H1 (cell line): ENCODE results near the gene PEX5L. TPM values are rescaled to one million over a fixed set of nuclear protein-coding genes. Genes with fewer than 3 reads are reported as not detected.

ENCODE experiments used
- CTCF ChIA-PET: fragments of 300-600 bp; sonication (Branson Sonifier 250); formaldehyde crosslinking; loops from one replicate; lab custom pipeline; 2021; ENCODE audit not compliant: partially characterized antibody; lab: Charles Lee
- POLR2A ChIA-PET: fragments of 300-600 bp; sonication (Branson Sonifier 250); formaldehyde crosslinking; loops from one replicate; lab custom pipeline; 2021; ENCODE audit warnings: inconsistent platforms; ENCODE audit not compliant: partially characterized antibody; lab: Charles Lee
- DNase-seq, 2 experiments: peaks; one replicate each; pipeline versions ENCODE4 v3.0.0 to v3.0.0-alpha.2; 2010 to 2022; ENCODE audit warnings: low spot score in 2 of 2, low read depth in 1 of 2, mixed read lengths in 1 of 2
- FAIRE-seq: peaks from 2 replicates; lab custom pipeline; 2011; peaks lifted over from hg19 to GRCh38; lab: Jason Lieb, UNC
- H2AFZ ChIP-seq: 2 replicates; pipeline ENCODE4 v1.8.1; 2012; ENCODE audit warnings: low read length, inconsistent platforms
- H2AK5ac ChIP-seq: 2 replicates; pipeline ENCODE4 v1.6.1; 2013; ENCODE audit warnings: low read depth, low read length
- H2BK120ac ChIP-seq: replicated peaks from 2 replicates; pipeline ENCODE3; 2013; ENCODE audit warnings: low read depth, low read length, inconsistent platforms
- H2BK12ac ChIP-seq: 2 replicates; pipeline ENCODE4 v1.6.1; 2013; ENCODE audit warnings: low read depth, low read length
- H2BK15ac ChIP-seq: 2 replicates; pipeline ENCODE4 v1.6.1; 2013; ENCODE audit warnings: low read length
- H2BK20ac ChIP-seq: 2 replicates; pipeline ENCODE4 v1.6.1; 2013; ENCODE audit warnings: low read length
- H2BK5ac ChIP-seq: 2 replicates; pipeline ENCODE4 v1.6.1; 2013; ENCODE audit warnings: low read depth, low read length
- H3K14ac ChIP-seq: 2 replicates; pipeline ENCODE4 v1.6.1; 2013; ENCODE audit warnings: inconsistent platforms; ENCODE audit not compliant: insufficient read length
- H3K18ac ChIP-seq: 2 replicates; pipeline ENCODE4 v1.6.1; 2013; ENCODE audit warnings: low read length; ENCODE audit errors: extremely low read depth
- H3K23ac ChIP-seq: 2 replicates; pipeline ENCODE4 v1.6.1; 2013; ENCODE audit warnings: inconsistent platforms; ENCODE audit not compliant: insufficient read length
- H3K23me2 ChIP-seq: 2 replicates; pipeline ENCODE4 v1.6.1; 2013; ENCODE audit warnings: low read depth, low read length
- H3K27ac ChIP-seq: 2 replicates; pipeline ENCODE4 v1.6.1; 2011; ENCODE audit warnings: low read depth, low read length, inconsistent platforms
- H3K27me3 ChIP-seq, 4 experiments: replicated peaks in 1 of 4; 1 replicate in 1 of 4; 2 replicates in 3 of 4; pipeline versions ENCODE4 v1.6.1 to v1.8.1; 2011 to 2013; ENCODE audit warnings: low read length in 3 of 4, mild to moderate bottlenecking in 3 of 4, inconsistent platforms in 2 of 4, mixed read lengths in 2 of 4, moderate library complexity in 1 of 4; ENCODE audit not compliant: control insufficient read depth in 3 of 4, insufficient read depth in 3 of 4; ENCODE audit errors: extremely low read depth in 1 of 4
- H3K36me3 ChIP-seq, 4 experiments: 2 replicates each; pipeline versions ENCODE4 v1.6.1 to v1.8.1; 2011 to 2013; ENCODE audit warnings: mild to moderate bottlenecking in 4 of 4, low read length in 3 of 4, moderate library complexity in 2 of 4, control low read depth in 1 of 4, inconsistent platforms in 1 of 4; ENCODE audit not compliant: insufficient read depth in 4 of 4, control insufficient read depth in 2 of 4
- H3K4ac ChIP-seq: replicated peaks from 2 replicates; pipeline ENCODE3; 2013; ENCODE audit warnings: low read length, low read depth, mixed read lengths, inconsistent platforms; ENCODE audit not compliant: insufficient read length
- H3K4me1 ChIP-seq, 4 experiments: replicated peaks in 1 of 4; 1 replicate in 1 of 4; 2 replicates in 3 of 4; pipeline versions ENCODE4 v1.6.1 to v1.8.1; 2011 to 2013; ENCODE audit warnings: low read length in 3 of 4, inconsistent platforms in 2 of 4, mixed read lengths in 1 of 4; ENCODE audit not compliant: insufficient read depth in 4 of 4, control insufficient read depth in 3 of 4
- H3K4me2 ChIP-seq, 2 experiments: 2 replicates each; pipeline versions ENCODE4 v1.6.1 to v1.8.1; 2011 to 2013; ENCODE audit warnings: low read depth in 2 of 2, low read length in 2 of 2, control low read depth in 1 of 2, inconsistent platforms in 1 of 2, mild to moderate bottlenecking in 1 of 2; ENCODE audit not compliant: insufficient read depth in 1 of 2
- H3K4me3 ChIP-seq, 4 experiments: fragments of 200-600, 300-600 bp in 1 of 4; sonication (generic), shearing (Covaris generic), sonication (Bioruptor Twin) in 1 of 4; 2 replicates each; pipeline versions ENCODE4 v1.5.1 to v1.8.1; 2011 to 2016; ENCODE audit warnings: low read length in 4 of 4, low read depth in 3 of 4, control low read depth in 2 of 4, inconsistent platforms in 2 of 4, mild to moderate bottlenecking in 2 of 4, mixed read lengths in 1 of 4, moderate library complexity in 1 of 4; ENCODE audit not compliant: insufficient read depth in 2 of 4; ENCODE audit errors: extremely low read depth in 1 of 4
- H3K56ac ChIP-seq: replicated peaks from 2 replicates; pipeline ENCODE3; 2013; ENCODE audit warnings: low read depth, mild to moderate bottlenecking, mixed read lengths, low read length, inconsistent platforms; ENCODE audit not compliant: insufficient read length
- H3K79me1 ChIP-seq: 2 replicates; pipeline ENCODE4 v1.6.1; 2013; ENCODE audit warnings: low read depth, low read length, control low read depth
- H3K79me2 ChIP-seq, 2 experiments: 2 replicates each; pipeline versions ENCODE4 v1.6.1 to v1.8.1; 2012 to 2013; ENCODE audit warnings: low read length in 2 of 2, mild to moderate bottlenecking in 2 of 2, inconsistent platforms in 1 of 2; ENCODE audit not compliant: insufficient read depth in 2 of 2, control insufficient read depth in 1 of 2
- H3K9ac ChIP-seq, 4 experiments: replicated peaks in 1 of 4; 1 replicate in 1 of 4; 2 replicates in 3 of 4; pipeline versions ENCODE4 v1.6.1 to v1.8.1; 2011 to 2013; ENCODE audit warnings: low read depth in 3 of 4, low read length in 3 of 4, control low read depth in 2 of 4, mild to moderate bottlenecking in 2 of 4, moderate library complexity in 2 of 4, inconsistent platforms in 1 of 4; ENCODE audit errors: extremely low read depth in 1 of 4
- H3K9me3 ChIP-seq, 2 experiments: 2 replicates each; pipeline versions ENCODE4 v1.6.1 to v1.8.1; 2012 to 2013; ENCODE audit warnings: mild to moderate bottlenecking in 2 of 2, moderate library complexity in 2 of 2, control low read depth in 1 of 2, inconsistent platforms in 1 of 2, low read depth in 1 of 2, low read length in 1 of 2, mixed read lengths in 1 of 2; ENCODE audit not compliant: insufficient read depth in 2 of 2
- H4K20me1 ChIP-seq, 2 experiments: replicated peaks in 1 of 2; 2 replicates each; pipeline versions ENCODE3 to v1.8.1; 2011 to 2013; ENCODE audit warnings: inconsistent platforms in 2 of 2, low read length in 2 of 2, mild to moderate bottlenecking in 1 of 2; ENCODE audit not compliant: insufficient read depth in 2 of 2, control insufficient read depth in 1 of 2
- H4K5ac ChIP-seq: 2 replicates; pipeline ENCODE4 v1.6.1; 2013; ENCODE audit warnings: low read length, low read depth, mixed read lengths, inconsistent platforms; ENCODE audit not compliant: insufficient read length
- H4K8ac ChIP-seq: 2 replicates; pipeline ENCODE4 v1.8.0; 2013; ENCODE audit warnings: mild to moderate bottlenecking, moderate library complexity, low read length, inconsistent platforms; ENCODE audit not compliant: insufficient read depth; ENCODE audit errors: extremely low read depth
- H4K91ac ChIP-seq: replicated peaks from 2 replicates; pipeline ENCODE3; 2013; ENCODE audit warnings: low read length, mixed read lengths, inconsistent platforms; ENCODE audit not compliant: insufficient read length
- ATF3 ChIP-seq: IDR thresholded peaks from 2 replicates; pipeline ENCODE4 v1.6.1; 2011; ENCODE audit warnings: low read depth, mild to moderate bottlenecking, low read length; ENCODE audit not compliant: insufficient read depth
- CEBPB ChIP-seq: IDR thresholded peaks from 2 replicates; pipeline ENCODE4 v1.6.1; 2012; ENCODE audit warnings: low read depth, low read length
- CTBP2 ChIP-seq: IDR thresholded peaks from 2 replicates; pipeline ENCODE4 v1.7.0; 2011; ENCODE audit warnings: borderline replicate concordance, mild to moderate bottlenecking, moderate library complexity, mixed read lengths, low read length; ENCODE audit not compliant: insufficient read depth, insufficient read length
- FOSL1 ChIP-seq: IDR thresholded peaks from 2 replicates; pipeline ENCODE4 v1.6.1; 2011; ENCODE audit warnings: mild to moderate bottlenecking, low read depth, low read length, moderate library complexity; ENCODE audit not compliant: insufficient read depth
- GTF2F1 ChIP-seq: IDR thresholded peaks from 2 replicates; pipeline ENCODE4 v1.6.1; 2012; ENCODE audit warnings: low read depth, low read length, improper control_type of control experiment, borderline replicate concordance
- NRF1 ChIP-seq: IDR thresholded peaks from 2 replicates; pipeline ENCODE4 v1.6.1; 2011; ENCODE audit warnings: mild to moderate bottlenecking, low read depth, low read length, improper control_type of control experiment
- RBBP5 ChIP-seq: IDR thresholded peaks from 2 replicates; pipeline ENCODE4 v1.7.1; 2012; ENCODE audit warnings: low read depth, mild to moderate bottlenecking, inconsistent platforms, low read length, moderate library complexity, borderline replicate concordance
- RNF2 ChIP-seq: fragments of 200-900, 300-1000 bp; sonication (generic); IDR thresholded peaks from 2 replicates; pipeline ENCODE4 v1.7.1; 2016; ENCODE audit warnings: borderline replicate concordance, low read depth, mild to moderate bottlenecking, antibody characterized with exemption, low read length; ENCODE audit not compliant: poor library complexity, severe bottlenecking; ENCODE audit errors: missing control alignments
- SIN3A ChIP-seq, 2 experiments: IDR thresholded peaks in 1 of 2; conservative IDR thresholded peaks in 1 of 2; 2 replicates each; pipeline ENCODE4 v1.6.1; 2011 to 2012; ENCODE audit warnings: low read length in 2 of 2, improper control_type of control experiment in 1 of 2, low read depth in 1 of 2, mild to moderate bottlenecking in 1 of 2
- SP2 ChIP-seq: IDR thresholded peaks from 2 replicates; pipeline ENCODE4 v1.6.1; 2012; ENCODE audit warnings: mild to moderate bottlenecking, low read length, inconsistent platforms
- TAF1 ChIP-seq: IDR thresholded peaks from 2 replicates; pipeline ENCODE4 v1.6.1; 2011; ENCODE audit warnings: mild to moderate bottlenecking, low read depth, low read length
- WGBS, 2 experiments: shearing (Covaris generic) in 1 of 2; methylation state at CpG; one replicate each; pipeline versions ENCODE4 v1.1.6 to v1.1.7; 2013 to 2015; ENCODE audit warnings: low lambda C conversion rate in 2 of 2, mixed read lengths in 2 of 2, inconsistent platforms in 1 of 2, low coverage in 1 of 2, missing lambda C conversion rate in 1 of 2; ENCODE audit not compliant: insufficient replicate concordance in 2 of 2, insufficient coverage in 1 of 2, insufficient read length in 1 of 2; ENCODE audit errors: extremely low coverage in 1 of 2, missing lambda C conversion rate in 1 of 2; 5-methylcytosine and 5-hydroxymethylcytosine counted together
- polyA plus RNA-seq, 7 experiments: library from polyadenylated mRNA; depleted of rRNA in 3 of 7; stranded (reverse) in 5 of 7; unstranded in 2 of 7; fragments of >200 nt in 5 of 7; fragments of 200-250 nt in 2 of 7; gene quantifications; 1 replicate in 5 of 7; 2 replicates in 1 of 7; 4 replicates in 1 of 7; pipeline versions ENCODE4 v1.2.1 to v1.2.3, GENCODE V29; 2011 to 2013; ENCODE audit warnings: missing spikeins in 2 of 7, mixed read lengths in 2 of 7
- total RNA-seq: library from RNA; stranded (reverse); fragmentation: NEBNext Ultra II Directional; extraction: Animal tissue kit (Norgen Biotek cat#: 25700); gene quantifications from 2 replicates; pipeline ENCODE4 v1.2.1, GENCODE V29; 2021

Gene PEX5L
- total and polyA plus RNA-seq, 2 of the 8 experiments (the other 6 are each of a cell fraction or from before 2014, with no cell fraction given), result 0.80 to 4.2 TPM

- H2BK15ac ChIP-seq, result no peak overlapping the region
- H3K4me1 ChIP-seq, result peaks cover 1 to 13% (median 4%) of the 10 kb centered on the region in 4 experiments; a peak in 6 of 7 replicates
- H3K23me2 ChIP-seq, result no peaks in the 10 kb centered on the region
- no peak overlapping the region for H2BK120ac ChIP-seq
- H3K4me2 ChIP-seq, result no peak overlapping the region
- H3K4ac ChIP-seq, result no peak overlapping the region
- no peak overlapping the region for H3K9ac ChIP-seq
- no peak overlapping the region for H2BK12ac ChIP-seq
- H3K14ac ChIP-seq, result no peak overlapping the region
- no peaks in the 10 kb centered on the region for H4K20me1 ChIP-seq
- H3K27ac ChIP-seq, result no peak overlapping the region
- H3K79me1 ChIP-seq, result no peaks in the 10 kb centered on the region
- no peak overlapping the region for H2AFZ ChIP-seq
- H3K36me3 ChIP-seq, result peaks cover 0 to 23% (median 7%) of the 10 kb centered on the region in 4 experiments; a peak in 5 of 8 replicates
- no peak overlapping the region for H4K91ac ChIP-seq
- no peaks in the 10 kb centered on the region for H3K79me2 ChIP-seq
- H4K5ac ChIP-seq, result no peak overlapping the region
- no peak overlapping the region for H2BK20ac ChIP-seq
- no peak overlapping the region for H4K8ac ChIP-seq
- no peaks in the 10 kb centered on the region for H3K27me3 ChIP-seq
- DNase-seq (no peak), FAIRE-seq (no peak)
- POLR2A ChIA-PET, result no interaction called here
- H3K56ac ChIP-seq, result no peak overlapping the region
- no peak overlapping the region for H3K4me3 ChIP-seq
- H3K9me3 ChIP-seq, result peaks cover 13 to 21% of the 10 kb centered on the region in 2 experiments
- no peak overlapping the region for H3K23ac ChIP-seq
- no peak overlapping the region for H3K18ac ChIP-seq
- H2AK5ac ChIP-seq, result no peak overlapping the region
- 97% methylated on average over 22 of the region's 28 CpGs; no CpG with 5 or more reads in 1 of the 2 experiments for WGBS, 2 experiments
- CTCF ChIA-PET, result interaction anchor here (1.2 to 1.7 kb wide), 3 partner anchors 9 to 820 kb away, joined by 4 read pairs; no protein-coding TSS in a partner anchor
- H2BK5ac ChIP-seq, result no peak overlapping the region
- no peak for TF ChIP-seq SIN3A (conservative IDR thresholded peaks at IDR 0.05 in 1 of 2, IDR thresholded peaks at IDR 0.05 in 1 of 2; ENCODE audit: low read depth in 1 of 2, low read length in 2 of 2)
- no peak for TF ChIP-seq RNF2
- no peak for TF ChIP-seq GTF2F1
- TF ChIP-seq ATF3, result no peak
- no peak for TF ChIP-seq RBBP5
- TF ChIP-seq FOSL1, result no peak
- TF ChIP-seq SP2, result no peak
- TF ChIP-seq TAF1, result no peak
- TF ChIP-seq CEBPB, result no peak
- TF ChIP-seq NRF1, result no peak
- no peak for TF ChIP-seq CTBP2
These were observed 261.2 kb downstream of the PEX5L start for GRCh38 chr3:179775416-179776122.
